GM12873 (cell line): ENCODE measurements around the gene LRMDA.
A peak's percentile ranks its signal among the peaks of the same experiment; 100 is the strongest.

Experiments used
- CTCF ChIP-seq: IDR thresholded peaks from 2 replicates; pipeline ENCODE4 v1.5.1; 2012; ENCODE audit warnings: low read depth, mild to moderate bottlenecking, moderate library complexity, low read length, control low read depth; ENCODE audit not compliant: insufficient read depth; ENCODE audit errors: missing control alignments

Gene LRMDA

GRCh38 chr10:75399461-75400162, 31.8 kb upstream of the LRMDA start:
- TF ChIP-seq CTCF, result peak; percentile 53

GRCh38 chr10:75400163-75400770, 31.2 kb upstream of the LRMDA start:
- TF ChIP-seq CTCF, result no peak

- no peak for TF ChIP-seq CTCF
Measured at GRCh38 chr10:75400771-75401568, 30.5 kb upstream of the LRMDA start.

- TF ChIP-seq CTCF, result no peak
Measured at GRCh38 chr10:75401569-75402485, 29.6 kb upstream of the LRMDA start, which contains the start of gene ZNF503. ZNF503 (minus strand) TSS chr10:75401764; CDS start chr10:75401419, 345 bp downstream.

GRCh38 chr10:75402486-75403143, 28.8 kb upstream of the LRMDA start:
- no peak for TF ChIP-seq CTCF

GRCh38 chr10:75403144-75403938, 28.1 kb upstream of the LRMDA start:
- TF ChIP-seq CTCF, result no peak
